Loucy (cell line): ENCODE data around the gene DZANK1.
A peak's percentile ranks its signal among the peaks of the same experiment; 100 is the strongest.
"Not testable (repeated sequence)": the region's sequence is repeated elsewhere in the genome, so short reads cannot be mapped to it uniquely, and the experiment has no call there.

Experiments used
- H2AFZ ChIP-seq: fragments of 200-600 bp; sonication (generic); 2 replicates; pipeline ENCODE4 v1.6.0; 2016; ENCODE audit warnings: antibody characterized with exemption, mild to moderate bottlenecking, low read length, moderate library complexity
- H3F3A ChIP-seq: fragments of 200-600 bp; 2 replicates; pipeline ENCODE4 v1.6.0; 2016; ENCODE audit warnings: antibody characterized with exemption, low read depth, mild to moderate bottlenecking
- H3K27me3 ChIP-seq: fragments of 200-600 bp; sonication (generic); 2 replicates; pipeline ENCODE4 v1.6.1; 2014; ENCODE audit warnings: low read length, mild to moderate bottlenecking; ENCODE audit not compliant: insufficient read depth, poor library complexity, severe bottlenecking
- H3K36me3 ChIP-seq: fragments of 200-600 bp; sonication (generic); 2 replicates; pipeline ENCODE4 v1.6.1; 2016; ENCODE audit warnings: low read length; ENCODE audit not compliant: insufficient read depth
- H3K4me1 ChIP-seq: fragments of 200-600 bp; sonication (generic); 2 replicates; pipeline ENCODE4 v1.5.1; 2014; ENCODE audit warnings: low read length, mild to moderate bottlenecking; ENCODE audit not compliant: insufficient read depth, poor library complexity, severe bottlenecking
- H3K4me2 ChIP-seq: fragments of 200-600 bp; sonication (generic); 2 replicates; pipeline ENCODE4 v1.6.0; 2014; ENCODE audit warnings: antibody characterized with exemption, low read length, low read depth, mild to moderate bottlenecking; ENCODE audit not compliant: poor library complexity, severe bottlenecking
- H3K4me3 ChIP-seq: fragments of 200-600 bp; sonication (generic); 2 replicates; pipeline ENCODE4 v1.5.1; 2014; ENCODE audit warnings: low read length, mild to moderate bottlenecking, mixed read lengths; ENCODE audit not compliant: poor library complexity, severe bottlenecking
- H3K79me2 ChIP-seq: fragments of 200-600 bp; sonication (generic); 2 replicates; pipeline ENCODE4 v1.6.1; 2014; ENCODE audit warnings: low read length; ENCODE audit not compliant: insufficient read depth
- H3K9ac ChIP-seq: fragments of 200-600 bp; sonication (generic); 2 replicates; pipeline ENCODE4 v1.6.0; 2014; ENCODE audit warnings: mild to moderate bottlenecking, low read depth, low read length, moderate library complexity; ENCODE audit not compliant: poor library complexity, severe bottlenecking
- H3K9me2 ChIP-seq: fragments of 200-600 bp; sonication (generic); replicated peaks from 2 replicates; pipeline ENCODE4 v1.6.1; 2016; ENCODE audit warnings: low read depth, low read length, mixed read lengths
- H3K9me3 ChIP-seq: fragments of 200-600 bp; sonication (generic); 2 replicates; pipeline ENCODE4 v1.6.1; 2014; ENCODE audit warnings: mild to moderate bottlenecking, antibody characterized with exemption, low read length, low read depth; ENCODE audit not compliant: insufficient read depth
- H4K20me1 ChIP-seq: fragments of 200-600 bp; sonication (generic); 2 replicates; pipeline ENCODE4 v1.6.0; 2014; ENCODE audit warnings: antibody characterized with exemption, low read length, mild to moderate bottlenecking; ENCODE audit not compliant: insufficient read depth, poor library complexity, severe bottlenecking
- CTCF ChIP-seq: fragments of 200-600 bp; sonication (generic); conservative IDR thresholded peaks from 2 replicates; pipeline ENCODE4 v1.5.1; 2014; ENCODE audit warnings: mild to moderate bottlenecking, antibody characterized with exemption, low read length
- EZH2phosphoT487 ChIP-seq: fragments of 200-600 bp; IDR thresholded peaks from 2 replicates; pipeline ENCODE4 v1.6.1; 2018; ENCODE audit warnings: antibody characterized with exemption, mild to moderate bottlenecking, moderate library complexity, borderline replicate concordance

Gene DZANK1

GRCh38 chr20:18361678-18362077 lies 105.2 kb downstream of the DZANK1 start:
- H3K9me3 ChIP-seq = no peaks in the 10 kb centered on the region

GRCh38 chr20:18360635-18361034 lies 106.2 kb downstream of the DZANK1 start:
- no peaks in the 10 kb centered on the region for H3K9me3 ChIP-seq
- no peaks in the 10 kb centered on the region for H3K79me2 ChIP-seq
- no peaks in the 10 kb centered on the region for H3K4me1 ChIP-seq
- H3K27me3 ChIP-seq = no peaks in the 10 kb centered on the region
- H3F3A ChIP-seq = no peaks in the 10 kb centered on the region
- no peak overlapping the region for H3K4me2 ChIP-seq
- no peak overlapping the region for H2AFZ ChIP-seq
- TF ChIP-seq CTCF (no peak), EZH2phosphoT487 (no peak)
- H3K9ac ChIP-seq = no peak overlapping the region
- no peaks in the 10 kb centered on the region for H3K9me2 ChIP-seq
- H3K36me3 ChIP-seq = no peaks in the 10 kb centered on the region
- H4K20me1 ChIP-seq = no peaks in the 10 kb centered on the region
- H3K4me3 ChIP-seq = no peak overlapping the region

More at GRCh38 chr20:18361678-18362077, 105.2 kb downstream of the DZANK1 start:
- H4K20me1 ChIP-seq = no peaks in the 10 kb centered on the region
- no peak overlapping the region for H3K4me3 ChIP-seq
- H3K9ac ChIP-seq = no peak overlapping the region
- no peaks in the 10 kb centered on the region for H3K36me3 ChIP-seq
- no peaks in the 10 kb centered on the region for H3F3A ChIP-seq
- no peaks in the 10 kb centered on the region for H3K27me3 ChIP-seq
- no peak overlapping the region for H3K4me2 ChIP-seq
- no peaks in the 10 kb centered on the region for H3K4me1 ChIP-seq
- no peak overlapping the region for H2AFZ ChIP-seq
- TF ChIP-seq EZH2phosphoT487 (no peak), CTCF (no peak)
- no peaks in the 10 kb centered on the region for H3K79me2 ChIP-seq
- no peaks in the 10 kb centered on the region for H3K9me2 ChIP-seq

DNA sequence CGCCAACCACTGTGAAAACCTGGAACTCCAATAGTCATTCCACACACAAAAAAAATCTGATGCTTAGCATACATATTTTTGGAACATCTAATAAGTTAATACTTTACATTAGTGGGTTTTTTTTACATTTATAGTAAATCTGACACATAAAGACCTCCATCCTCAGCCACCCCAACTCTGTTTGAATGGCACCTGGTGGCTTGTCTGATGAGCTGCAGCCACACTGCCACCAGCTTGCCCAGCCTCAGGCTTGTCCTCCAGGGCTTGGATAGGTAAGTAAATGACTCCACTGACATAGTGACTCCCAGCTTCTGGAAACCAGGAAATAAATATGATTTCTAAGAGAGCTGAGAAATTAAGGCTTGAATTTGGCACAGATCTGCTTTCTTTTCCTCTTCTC lies 107.0 kb downstream of the DZANK1 start:
- Histone ChIP-seq H3K79me2 (no peaks in the 10 kb centered on the region), H3K9ac (no peak overlapping the region), H3K36me3 (no peaks in the 10 kb centered on the region), H2AFZ (no peak overlapping the region), H3K4me3 (no peak overlapping the region), H3K9me2 (no peaks in the 10 kb centered on the region), H3K9me3 (no peaks in the 10 kb centered on the region), H3K4me1 (no peaks in the 10 kb centered on the region), H3K4me2 (no peak overlapping the region), H4K20me1 (no peaks in the 10 kb centered on the region), H3F3A (no peaks in the 10 kb centered on the region), H3K27me3 (no peaks in the 10 kb centered on the region)
- TF ChIP-seq CTCF (0 out of 2 replicates have a peak, but pooled peaks have one; percentile 16), EZH2phosphoT487 (no peak)

GRCh38 chr20:18349749-18350148 lies 117.1 kb downstream of the DZANK1 start:
- not testable (repeated sequence) for H3K36me3 ChIP-seq, H3K79me2 ChIP-seq

More at GRCh38 chr20:18349749-18350148, 117.1 kb downstream of the DZANK1 start:
- H3K9ac ChIP-seq, H3K4me3 ChIP-seq, H3K9me2 ChIP-seq, H3F3A ChIP-seq, H3K4me1 ChIP-seq, H3K4me2 ChIP-seq, H2AFZ ChIP-seq, H3K27me3 ChIP-seq, H3K9me3 ChIP-seq, H4K20me1 ChIP-seq: not testable (repeated sequence)
